ENCODE measurements around the gene FAM83F.

DNA sequence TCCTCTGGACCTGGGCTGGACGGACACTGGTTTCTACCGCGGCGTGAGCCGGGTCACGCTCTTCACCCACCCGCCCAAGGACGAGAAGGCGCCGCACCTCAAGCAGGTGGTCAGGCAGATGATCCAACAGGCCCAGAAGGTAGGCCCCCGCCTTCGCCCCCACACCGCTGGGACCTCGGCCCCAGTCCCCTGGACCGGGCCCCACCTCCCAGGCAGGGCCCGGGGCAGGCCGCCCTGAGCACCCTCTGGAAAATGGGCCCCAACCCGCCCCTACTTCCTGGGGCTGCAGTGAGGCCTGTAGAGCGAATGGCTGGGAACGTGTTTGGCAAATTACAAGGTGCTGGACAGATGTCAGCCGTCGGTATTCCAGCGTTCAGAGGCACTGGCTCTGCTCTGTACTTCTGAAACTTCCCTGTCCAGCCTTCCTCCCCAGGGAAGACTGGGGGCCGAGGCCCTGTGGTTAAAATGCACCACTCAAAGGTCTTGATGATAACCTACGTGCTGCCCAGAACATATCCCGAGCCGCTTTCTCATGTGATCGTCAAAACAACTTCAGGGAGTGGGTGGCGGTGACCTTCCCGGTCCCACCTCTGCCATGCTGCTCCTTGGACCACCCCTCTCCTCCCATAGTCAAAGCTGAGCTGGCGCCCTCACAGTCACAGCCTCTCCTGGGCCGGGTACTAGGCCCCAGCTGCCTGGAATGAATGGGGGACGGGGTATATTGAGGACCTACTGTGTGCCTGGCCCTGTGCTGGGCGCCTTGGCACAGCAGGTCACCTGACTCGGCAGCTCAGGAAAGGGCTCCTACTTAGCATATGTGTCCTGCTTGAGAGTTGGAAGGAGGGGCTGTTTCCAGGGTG lies 869 bp downstream of the FAM83F start:
- TF ChIP-seq EZH2 (IDR thresholded peaks at IDR 0.05; ENCODE audit: low read length, missing control alignments): no peak
- TF ChIP-seq, protein P1, sequence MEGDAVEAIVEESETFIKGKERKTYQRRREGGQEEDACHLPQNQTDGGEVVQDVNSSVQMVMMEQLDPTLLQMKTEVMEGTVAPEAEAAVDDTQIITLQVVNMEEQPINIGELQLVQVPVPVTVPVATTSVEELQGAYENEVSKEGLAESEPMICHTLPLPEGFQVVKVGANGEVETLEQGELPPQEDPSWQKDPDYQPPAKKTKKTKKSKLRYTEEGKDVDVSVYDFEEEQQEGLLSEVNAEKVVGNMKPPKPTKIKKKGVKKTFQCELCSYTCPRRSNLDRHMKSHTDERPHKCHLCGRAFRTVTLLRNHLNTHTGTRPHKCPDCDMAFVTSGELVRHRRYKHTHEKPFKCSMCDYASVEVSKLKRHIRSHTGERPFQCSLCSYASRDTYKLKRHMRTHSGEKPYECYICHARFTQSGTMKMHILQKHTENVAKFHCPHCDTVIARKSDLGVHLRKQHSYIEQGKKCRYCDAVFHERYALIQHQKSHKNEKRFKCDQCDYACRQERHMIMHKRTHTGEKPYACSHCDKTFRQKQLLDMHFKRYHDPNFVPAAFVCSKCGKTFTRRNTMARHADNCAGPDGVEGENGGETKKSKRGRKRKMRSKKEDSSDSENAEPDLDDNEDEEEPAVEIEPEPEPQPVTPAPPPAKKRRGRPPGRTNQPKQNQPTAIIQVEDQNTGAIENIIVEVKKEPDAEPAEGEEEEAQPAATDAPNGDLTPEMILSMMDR (conservative IDR thresholded peaks at IDR 0.05 in 1 of 2, IDR thresholded peaks at IDR 0.05 in 1 of 2; ENCODE audit: low read depth in 1 of 2, low read length in 2 of 2): no peak
